Mucosa of descending colon (tissue), 3 donors: ENCODE results near the gene GDAP1L1. TPM values are rescaled to one million over a fixed set of nuclear protein-coding genes. Genes with fewer than 3 reads are reported as not detected.

Experiments used
- ATAC-seq: fragments of 200-7000 bp; cut with Tn5 transposase; one replicate; pipeline ENCODE4 v1.9.1; 2020; ENCODE audit warnings: mild to moderate bottlenecking, moderate library complexity
- DNase-seq, 3 donors: peaks; one replicate each; pipeline ENCODE4 v3.0.0-alpha.2; 2020
- H3K36me3 ChIP-seq: fragments of 200-600 bp; one replicate; pipeline ENCODE4 v1.8.0; 2021; ENCODE audit warnings: low read depth, mild to moderate bottlenecking
- H3K4me1 ChIP-seq: fragments of 200-600 bp; one replicate; pipeline ENCODE4 v1.8.0; 2021; ENCODE audit warnings: low read depth, mild to moderate bottlenecking
- H3K4me3 ChIP-seq: fragments of 200-600 bp; one replicate; pipeline ENCODE4 v1.8.0; 2021; ENCODE audit warnings: mild to moderate bottlenecking
- H3K9me3 ChIP-seq: fragments of 200-600 bp; one replicate; pipeline ENCODE4 v1.8.0; 2021; ENCODE audit warnings: mild to moderate bottlenecking
- CTCF ChIP-seq: fragments of 200-600 bp; IDR thresholded peaks from one replicate; pipeline ENCODE4 v1.8.0; 2022; ENCODE audit warnings: antibody characterized with exemption, mild to moderate bottlenecking
- intact Hi-C, 2 donors: fragments of 100-400 bp; cut with DNase I in 1 of 2; cut with micrococcal nuclease in 1 of 2; formaldehyde crosslinking; loops; one replicate each; pipeline versions ENCODE4 v1.11.0 to v1.11.1; 2022; cut with DNase I, micrococcal nuclease
- long read RNA-seq, 2 donors: library from polyadenylated mRNA; unstranded; transcript quantifications; one replicate each; pipeline ENCODE4 v2.0.0, GENCODE V29; 2019 to 2021
- total RNA-seq, 3 donors: library from RNA; stranded (reverse); fragmentation: NEBNext Ultra II Directional in 2 of 3; extraction: Animal tissue kit (Norgen Biotek cat#: 25700) in 2 of 3; gene quantifications; one replicate each; pipeline versions ENCODE4 v1.2.1 to v1.2.4, GENCODE V29; 2021 to 2023
- donor health status: DM: no; HTN: no; CAD: no; lungs with moderate emphysema.
- donor health status: DM: no; HTN: no; CAD: no.
- donor health status: DM: no; HTN: yes; CAD: no.

GDAP1L1 gene
- under 1 TPM in 1 of 3 donors, not detected in 2; 0.25 TPM for total RNA-seq
- long read RNA-seq, donor 1, partial matches to known transcripts = 1 of 1 reads
- long read RNA-seq, donor 1, other reads (novel, unspliced or antisense) = 0 of 1 reads
- long read RNA-seq, donor 2 = 0 reads

- no peak for DNase-seq
- H3K4me1 ChIP-seq = no peaks in the 10 kb centered on the region
- no peak for TF ChIP-seq CTCF
- intact Hi-C loops = no loop called here
- H3K36me3 ChIP-seq = no peaks in the 10 kb centered on the region
- ATAC-seq = no peak
- no peaks in the 10 kb centered on the region for H3K9me3 ChIP-seq
- no peak within 1 kb of the TSS for H3K4me3 ChIP-seq
Measured at GRCh38 chr20:44247131-44247571, at the start of gene GDAP1L1. Gene GDAP1L1, plus strand, starts transcription at chr20:44247308. Its CDS starts 27 bp downstream, at chr20:44247335.

- DNase-seq (no peak), ATAC-seq (no peak)
- no peak for TF ChIP-seq CTCF
- intact Hi-C loops = no loop called here
- no peaks in the 10 kb centered on the region for H3K9me3 ChIP-seq
- peaks cover 3% of the 10 kb centered on the region for H3K36me3 ChIP-seq
- H3K4me1 ChIP-seq = no peaks in the 10 kb centered on the region
- no peak overlapping the region for H3K4me3 ChIP-seq
Measured at GRCh38 chr20:44198872-44199271, 48.2 kb upstream of the GDAP1L1 start.

- ATAC-seq (no peak), DNase-seq (no peak)
- TF ChIP-seq CTCF = no peak
- Histone ChIP-seq H3K9me3 (no peaks in the 10 kb centered on the region), H3K36me3 (peaks cover 3% of the 10 kb centered on the region), H3K4me3 (no peak overlapping the region), H3K4me1 (peaks cover 6% of the 10 kb centered on the region)
- intact Hi-C loops = no loop called here
Measured at GRCh38 chr20:44199877-44200276, 47.2 kb upstream of the GDAP1L1 start.

- no peak for DNase-seq
- no peak for ATAC-seq
- H3K36me3 ChIP-seq = peaks cover 3% of the 10 kb centered on the region
- H3K4me3 ChIP-seq = no peak overlapping the region
- peaks cover 6% of the 10 kb centered on the region for H3K4me1 ChIP-seq
- TF ChIP-seq CTCF = no peak
- intact Hi-C loops = no loop called here
- no peaks in the 10 kb centered on the region for H3K9me3 ChIP-seq
Measured at GRCh38 chr20:44200371-44200770, 46.7 kb upstream of the GDAP1L1 start.

GRCh38 chr20:44200983-44201382 is 46.1 kb upstream of the GDAP1L1 start:
- no peak for DNase-seq
- Histone ChIP-seq H3K4me3 (no peak overlapping the region), H3K36me3 (peaks cover 3% of the 10 kb centered on the region), H3K9me3 (no peaks in the 10 kb centered on the region), H3K4me1 (peaks cover 6% of the 10 kb centered on the region)
- TF ChIP-seq CTCF = no peak
- intact Hi-C loops = no loop called here
- ATAC-seq = no peak

GRCh38 chr20:44203161-44203560 is 43.9 kb upstream of the GDAP1L1 start:
- Histone ChIP-seq H3K4me3 (no peak overlapping the region), H3K4me1 (peaks cover 14% of the 10 kb centered on the region), H3K36me3 (peaks cover 3% of the 10 kb centered on the region), H3K9me3 (no peaks in the 10 kb centered on the region)
- intact Hi-C loops = no loop called here
- ATAC-seq (no peak), DNase-seq (no peak)
- TF ChIP-seq CTCF = no peak
